ENCODE data around the gene PLEKHA4.
A peak's percentile ranks its signal among the peaks of the same experiment; 100 is the strongest.
"Not testable (repeated sequence)": the region's sequence is repeated elsewhere in the genome, so short reads cannot be mapped to it uniquely, and the experiment has no call there.

The PLEKHA4 gene

DNA sequence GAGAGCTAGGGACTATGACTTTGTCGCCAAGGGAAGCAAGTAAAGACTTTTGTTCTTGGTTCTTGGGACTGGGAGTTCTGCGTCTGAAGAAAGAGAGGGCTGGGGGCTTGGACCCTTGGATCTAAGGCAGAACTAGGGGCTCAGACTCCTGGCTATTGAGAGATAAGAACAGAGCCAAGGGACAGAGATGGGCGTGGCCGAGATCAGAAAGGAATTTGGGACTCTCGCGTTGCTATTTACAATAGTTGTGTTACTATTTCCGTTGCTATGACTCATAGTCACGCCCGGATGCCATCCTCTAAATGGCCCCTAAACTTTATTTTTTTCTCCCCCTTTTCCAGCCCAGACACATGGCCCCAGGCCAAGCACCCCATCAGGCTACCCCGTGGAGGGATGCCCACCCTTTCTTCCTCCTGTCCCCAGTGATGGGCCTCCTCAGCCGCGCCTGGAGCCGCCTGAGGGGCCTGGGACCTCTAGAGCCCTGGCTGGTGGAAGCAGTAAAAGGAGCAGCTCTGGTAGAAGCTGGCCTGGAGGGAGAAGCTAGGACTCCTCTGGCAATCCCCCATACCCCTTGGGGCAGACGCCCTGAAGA lies 4.6 kb upstream of the PLEKHA4 start:
- Histone ChIP-seq H3K14ac (ENCODE audit: low read length in 2 of 2) (peak overlapping the region; percentile 63 to 99), H2BK120ac (ENCODE audit: low read depth, low read length) (peak overlapping the region; percentile 100), H3K36me3 (ENCODE audit: control insufficient read depth in 1 of 2, insufficient read depth in 2 of 2, low read depth in 1 of 2, low read length in 2 of 2) (peaks cover 36 to 48% of the 10 kb centered on the region in 2 experiments), H3K4me3 (ENCODE audit: insufficient read depth in 1 of 2, low read depth in 1 of 2, low read length in 2 of 2) (peak overlapping the region; percentile 72 to 87), H2BK12ac (ENCODE audit: low read length in 2 of 2) (peak overlapping the region; percentile 42 to 95), H2AFZ (ENCODE audit: low read depth, low read length) (no peak overlapping the region), H3K79me1 (replicated peaks; ENCODE audit: low read length, poor library complexity, severe bottlenecking) (peaks cover 3% of the 10 kb centered on the region), H3K27ac (ENCODE audit: low read length, poor library complexity, severe bottlenecking) (peak overlapping the region; percentile 97), H2AK5ac (ENCODE audit: low read length, severe bottlenecking) (peak overlapping the region; percentile 4), H4K91ac (ENCODE audit: low read length) (peak overlapping the region; percentile 100), H4K8ac (ENCODE audit: low read length) (peak overlapping the region; percentile 88), H2BK15ac (ENCODE audit: low read depth, poor library complexity, severe bottlenecking) (peak overlapping the region; percentile 99), H3K9me3 (ENCODE audit: control insufficient read depth, low read length) (no peaks in the 10 kb centered on the region), H3K27me3 (ENCODE audit: control insufficient read depth in 1 of 2, insufficient read depth in 1 of 2, low read length in 2 of 2) (no peaks in the 10 kb centered on the region), H3K18ac (ENCODE audit: low read depth in 1 of 2, low read length in 2 of 2) (peak overlapping the region; percentile 95 to 98), H3K4ac (ENCODE audit: low read depth in 1 of 2, low read length in 2 of 2) (peak overlapping the region; percentile 83 to 97), H3K23ac (ENCODE audit: low read length in 2 of 2) (peak overlapping the region in 1 of 2 experiments; percentile 90), H2BK5ac (ENCODE audit: low read depth, low read length, poor library complexity, severe bottlenecking) (peak overlapping the region; percentile 94), H3K4me2 (ENCODE audit: low read length, poor library complexity, severe bottlenecking) (peak overlapping the region; percentile 78), H3K9ac (ENCODE audit: low read length) (peak overlapping the region; percentile 98), H3K4me1 (ENCODE audit: control insufficient read depth, insufficient read depth, low read depth, low read length) (peaks cover 33% of the 10 kb centered on the region)
- WGBS = under 1% methylated on average over 14 of the region's 14 CpGs
- DNase-seq = peak; percentile 93

DNA sequence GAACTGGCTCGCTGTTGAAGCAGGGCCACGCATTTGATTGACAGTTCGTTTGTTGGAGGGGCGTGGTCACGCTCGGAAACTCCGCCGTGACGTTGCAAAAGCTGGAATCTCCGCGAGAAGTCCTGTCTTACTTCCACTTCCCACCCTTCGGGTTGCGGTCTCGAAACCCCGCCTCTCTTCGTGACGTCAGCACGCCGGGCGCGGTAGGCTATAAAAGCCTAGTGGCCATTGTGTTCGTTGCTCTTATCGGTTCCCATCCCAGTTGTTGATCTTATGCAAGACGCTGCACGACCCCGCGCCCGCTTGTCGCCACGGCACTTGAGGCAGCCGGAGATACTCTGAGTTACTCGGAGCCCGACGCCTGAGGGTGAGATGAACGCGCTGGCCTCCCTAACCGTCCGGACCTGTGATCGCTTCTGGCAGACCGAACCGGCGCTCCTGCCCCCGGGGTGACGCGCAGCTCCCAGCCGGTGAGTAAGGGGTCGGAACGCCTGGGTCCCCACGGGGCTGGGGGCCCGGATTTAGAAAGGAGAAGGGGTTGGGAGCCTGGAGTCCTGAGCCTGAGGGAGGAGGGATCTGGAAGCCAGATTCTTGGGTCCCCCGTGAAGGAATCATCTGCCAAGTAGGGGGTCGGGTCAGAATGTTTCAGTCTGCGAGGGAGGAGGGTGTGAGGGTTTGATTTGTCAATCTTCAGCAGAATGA lies 3.9 kb upstream of the PLEKHA4 start, which contains the start of gene PPP1R15A:
Gene PPP1R15A, plus strand, starts transcription at position 240 of the 702 bp plus-strand sequence. CDS start 813 bp downstream, outside the sequence.
- Histone ChIP-seq H3K9me3 (ENCODE audit: control insufficient read depth, low read length) (no peaks in the 10 kb centered on the region), H3K4ac (ENCODE audit: low read depth in 1 of 2, low read length in 2 of 2) (peak within 1 kb of the TSS; percentile 83 to 97), H2AK5ac (ENCODE audit: low read length, severe bottlenecking) (peak within 1 kb of the TSS; percentile 4), H3K9ac (ENCODE audit: low read length) (peak within 1 kb of the TSS; percentile 98), H3K14ac (ENCODE audit: low read length in 2 of 2) (peak within 1 kb of the TSS; percentile 63 to 99), H3K18ac (ENCODE audit: low read depth in 1 of 2, low read length in 2 of 2) (peak within 1 kb of the TSS; percentile 95 to 98), H2BK120ac (ENCODE audit: low read depth, low read length) (peak within 1 kb of the TSS; percentile 100), H3K4me2 (ENCODE audit: low read length, poor library complexity, severe bottlenecking) (peak within 1 kb of the TSS; percentile 78), H4K91ac (ENCODE audit: low read length) (peak within 1 kb of the TSS; percentile 100), H2BK5ac (ENCODE audit: low read depth, low read length, poor library complexity, severe bottlenecking) (peak within 1 kb of the TSS; percentile 94), H2AFZ (ENCODE audit: low read depth, low read length) (no peak within 1 kb of the TSS), H3K4me1 (ENCODE audit: control insufficient read depth, insufficient read depth, low read depth, low read length) (peaks cover 39% of the 10 kb centered on the region), H3K36me3 (ENCODE audit: control insufficient read depth in 1 of 2, insufficient read depth in 2 of 2, low read depth in 1 of 2, low read length in 2 of 2) (peaks cover 30 to 42% of the 10 kb centered on the region in 2 experiments), H2BK12ac (ENCODE audit: low read length in 2 of 2) (peak within 1 kb of the TSS; percentile 42 to 95), H3K23ac (ENCODE audit: low read length in 2 of 2) (peak within 1 kb of the TSS; percentile 9 to 90), H4K8ac (ENCODE audit: low read length) (peak within 1 kb of the TSS; percentile 88), H3K79me1 (replicated peaks; ENCODE audit: low read length, poor library complexity, severe bottlenecking) (peaks cover 1% of the 10 kb centered on the region), H3K27me3 (ENCODE audit: control insufficient read depth in 1 of 2, insufficient read depth in 1 of 2, low read length in 2 of 2) (no peaks in the 10 kb centered on the region), H3K27ac (ENCODE audit: low read length, poor library complexity, severe bottlenecking) (peak within 1 kb of the TSS; percentile 97), H2BK15ac (ENCODE audit: low read depth, poor library complexity, severe bottlenecking) (peak within 1 kb of the TSS; percentile 99), H3K4me3 (ENCODE audit: insufficient read depth in 1 of 2, low read depth in 1 of 2, low read length in 2 of 2) (peak within 1 kb of the TSS; percentile 72 to 87)
- under 1% methylated on average over 53 of the region's 53 CpGs for WGBS
- DNase-seq = peak; percentile 99

DNA sequence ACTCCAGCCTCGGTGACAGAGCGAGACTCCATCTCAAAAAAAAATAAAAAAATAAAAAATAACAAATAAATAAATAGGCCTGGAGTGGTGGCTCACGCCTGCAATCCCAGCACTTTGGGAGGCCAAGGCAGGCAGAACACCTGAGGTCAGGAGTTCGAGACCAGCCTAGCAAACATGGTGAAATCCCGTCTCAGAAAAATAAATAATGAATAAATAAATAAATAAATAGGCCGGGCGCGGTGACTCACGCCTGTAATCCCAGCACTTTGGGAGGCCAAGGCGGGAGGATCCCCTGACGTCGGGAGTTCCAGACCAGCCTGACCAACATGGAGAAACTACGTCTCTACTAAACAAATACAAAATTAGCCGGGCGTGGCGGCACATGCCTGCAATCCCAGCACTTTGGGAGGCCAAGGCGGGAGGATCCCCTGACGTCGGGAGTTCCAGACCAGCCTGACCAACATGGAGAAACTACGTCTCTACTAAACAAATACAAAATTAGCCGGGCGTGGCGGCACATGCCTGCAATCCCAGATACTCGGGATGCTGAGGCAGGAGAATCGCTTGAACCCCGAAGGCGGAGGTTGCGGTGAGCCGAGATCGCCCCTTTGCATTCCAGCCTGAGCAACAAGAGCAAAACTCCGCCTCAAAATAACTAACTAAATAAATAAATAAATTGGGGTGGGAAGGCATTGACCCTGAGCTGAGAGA lies 3.2 kb upstream of the PLEKHA4 start:
- not testable (repeated sequence) for H3K4me2 ChIP-seq (ENCODE audit: low read length, poor library complexity, severe bottlenecking); H4K91ac ChIP-seq (ENCODE audit: low read length); H3K9me3 ChIP-seq (ENCODE audit: control insufficient read depth, low read length); H4K8ac ChIP-seq (ENCODE audit: low read length); H3K23ac ChIP-seq (ENCODE audit: low read length in 2 of 2); H2BK12ac ChIP-seq (ENCODE audit: low read length in 2 of 2); H3K27me3 ChIP-seq (ENCODE audit: control insufficient read depth in 1 of 2, insufficient read depth in 1 of 2, low read length in 2 of 2); H2BK120ac ChIP-seq (ENCODE audit: low read depth, low read length); DNase-seq; H3K18ac ChIP-seq (ENCODE audit: low read depth in 1 of 2, low read length in 2 of 2); H2BK5ac ChIP-seq (ENCODE audit: low read depth, low read length, poor library complexity, severe bottlenecking); H3K14ac ChIP-seq (ENCODE audit: low read length in 2 of 2); H2AK5ac ChIP-seq (ENCODE audit: low read length, severe bottlenecking); H3K4ac ChIP-seq (ENCODE audit: low read depth in 1 of 2, low read length in 2 of 2); H2AFZ ChIP-seq (ENCODE audit: low read depth, low read length); H3K27ac ChIP-seq (ENCODE audit: low read length, poor library complexity, severe bottlenecking); H3K79me1 ChIP-seq (replicated peaks; ENCODE audit: low read length, poor library complexity, severe bottlenecking); H2BK15ac ChIP-seq (ENCODE audit: low read depth, poor library complexity, severe bottlenecking)
- peak overlapping the region in 1 of 2 experiments; percentile 87 for H3K4me3 ChIP-seq (ENCODE audit: insufficient read depth in 1 of 2, low read depth in 1 of 2, low read length in 2 of 2)
- peaks cover 40% of the 10 kb centered on the region for H3K4me1 ChIP-seq (ENCODE audit: control insufficient read depth, insufficient read depth, low read depth, low read length)
- H3K36me3 ChIP-seq (ENCODE audit: control insufficient read depth in 1 of 2, insufficient read depth in 2 of 2, low read depth in 1 of 2, low read length in 2 of 2) = peaks cover 29 to 35% of the 10 kb centered on the region in 2 experiments
- peak overlapping the region; percentile 54 for H3K9ac ChIP-seq (ENCODE audit: low read length)
- WGBS = 94% methylated on average over 22 of the region's 31 CpGs

DNA sequence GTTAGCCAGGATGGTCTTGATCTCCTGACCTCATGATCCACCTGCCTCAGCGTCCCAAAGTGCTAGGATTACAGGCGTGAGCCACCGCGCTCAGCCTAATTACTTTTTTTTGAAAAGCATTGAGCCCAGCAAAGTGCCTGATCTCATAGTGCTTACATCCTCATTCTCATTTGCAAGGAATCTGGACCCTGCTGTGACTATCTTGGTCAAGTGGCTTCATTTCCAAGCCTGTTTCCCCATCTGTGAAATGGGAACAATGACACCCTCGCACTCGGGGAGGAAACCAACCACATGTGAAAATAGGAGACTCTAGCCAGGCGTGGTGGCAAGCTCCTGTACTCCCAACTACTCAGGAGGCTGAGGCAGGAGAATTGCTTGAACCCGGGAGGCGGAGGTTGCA lies 1.6 kb upstream of the PLEKHA4 start:
- no peak overlapping the region for H3K4me2 ChIP-seq (ENCODE audit: low read length, poor library complexity, severe bottlenecking)
- no peak overlapping the region for H3K27ac ChIP-seq (ENCODE audit: low read length, poor library complexity, severe bottlenecking)
- H2BK120ac ChIP-seq (ENCODE audit: low read depth, low read length) = no peak overlapping the region
- H3K36me3 ChIP-seq (ENCODE audit: control insufficient read depth in 1 of 2, insufficient read depth in 2 of 2, low read depth in 1 of 2, low read length in 2 of 2) = peaks cover 23 to 24% of the 10 kb centered on the region in 2 experiments
- no peak overlapping the region for H3K23ac ChIP-seq (ENCODE audit: low read length in 2 of 2)
- peaks cover 6% of the 10 kb centered on the region for H3K79me1 ChIP-seq (replicated peaks; ENCODE audit: low read length, poor library complexity, severe bottlenecking)
- no peak overlapping the region for H3K18ac ChIP-seq (ENCODE audit: low read depth in 1 of 2, low read length in 2 of 2)
- no peak overlapping the region for H4K8ac ChIP-seq (ENCODE audit: low read length)
- peaks cover 29% of the 10 kb centered on the region for H3K4me1 ChIP-seq (ENCODE audit: control insufficient read depth, insufficient read depth, low read depth, low read length)
- H3K27me3 ChIP-seq (ENCODE audit: control insufficient read depth in 1 of 2, insufficient read depth in 1 of 2, low read length in 2 of 2) = no peaks in the 10 kb centered on the region
- no peak overlapping the region for H2AFZ ChIP-seq (ENCODE audit: low read depth, low read length)
- 96% methylated on average over 9 of the region's 9 CpGs for WGBS
- H3K4me3 ChIP-seq (ENCODE audit: insufficient read depth in 1 of 2, low read depth in 1 of 2, low read length in 2 of 2) = no peak overlapping the region
- H3K9ac ChIP-seq (ENCODE audit: low read length) = no peak overlapping the region
- H2BK12ac ChIP-seq (ENCODE audit: low read length in 2 of 2) = no peak overlapping the region
- no peak overlapping the region for H2BK5ac ChIP-seq (ENCODE audit: low read depth, low read length, poor library complexity, severe bottlenecking)
- H3K14ac ChIP-seq (ENCODE audit: low read length in 2 of 2) = no peak overlapping the region
- H2AK5ac ChIP-seq (ENCODE audit: low read length, severe bottlenecking) = no peak overlapping the region
- peak overlapping the region; percentile 54 for H2BK15ac ChIP-seq (ENCODE audit: low read depth, poor library complexity, severe bottlenecking)
- no peak overlapping the region for H3K4ac ChIP-seq (ENCODE audit: low read depth in 1 of 2, low read length in 2 of 2)
- H3K9me3 ChIP-seq (ENCODE audit: control insufficient read depth, low read length) = no peaks in the 10 kb centered on the region
- DNase-seq = no peak
- no peak overlapping the region for H4K91ac ChIP-seq (ENCODE audit: low read length)

All from mesenchymal stem cell (in vitro differentiated cells and primary cell).